COLO668 (cell line): ENCODE results near the gene DIP2C.
"Not testable (repeated sequence)": the region's sequence is repeated elsewhere in the genome, so short reads cannot be mapped to it uniquely, and the experiment has no call there.

Source experiments
- DNase-seq: peaks from one replicate; lab custom pipeline; 2025; ENCODE audit not compliant: unreplicated experiment; lab: John Stamatoyannopoulos, UW

The DIP2C gene

DNA sequence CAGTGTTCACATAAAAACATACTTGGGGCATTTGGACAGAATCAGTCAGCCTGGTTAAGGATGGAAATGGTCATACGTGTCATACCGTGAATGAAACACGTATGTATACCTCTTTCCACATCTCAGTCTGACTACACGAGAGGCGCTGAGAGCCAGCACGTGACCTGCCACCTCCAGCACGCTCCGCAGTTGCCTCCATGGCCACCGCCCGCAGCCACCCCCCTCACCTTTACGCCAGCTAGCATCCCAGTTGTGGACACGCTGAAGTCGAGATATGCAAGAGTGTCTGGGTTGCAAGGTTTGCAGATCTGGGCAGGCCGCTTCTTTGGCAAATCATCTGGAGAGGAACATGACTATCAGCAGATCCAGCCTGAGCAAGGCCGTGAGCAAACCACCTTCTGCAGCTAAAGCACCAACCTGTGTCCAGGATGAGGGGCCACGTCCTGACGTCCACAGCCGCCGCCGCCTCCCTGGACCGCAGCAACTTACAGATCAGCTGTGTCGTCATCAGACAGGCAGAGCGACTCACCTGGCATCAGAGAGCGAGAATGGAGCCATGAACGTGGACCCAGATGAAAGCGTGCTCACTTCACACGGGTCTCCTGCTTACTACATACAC lies 344.8 kb downstream of the DIP2C start:
- no peak for DNase-seq

GRCh38 chr10:343231-344220 lies 345.9 kb downstream of the DIP2C start:
- no peak for DNase-seq

DNA sequence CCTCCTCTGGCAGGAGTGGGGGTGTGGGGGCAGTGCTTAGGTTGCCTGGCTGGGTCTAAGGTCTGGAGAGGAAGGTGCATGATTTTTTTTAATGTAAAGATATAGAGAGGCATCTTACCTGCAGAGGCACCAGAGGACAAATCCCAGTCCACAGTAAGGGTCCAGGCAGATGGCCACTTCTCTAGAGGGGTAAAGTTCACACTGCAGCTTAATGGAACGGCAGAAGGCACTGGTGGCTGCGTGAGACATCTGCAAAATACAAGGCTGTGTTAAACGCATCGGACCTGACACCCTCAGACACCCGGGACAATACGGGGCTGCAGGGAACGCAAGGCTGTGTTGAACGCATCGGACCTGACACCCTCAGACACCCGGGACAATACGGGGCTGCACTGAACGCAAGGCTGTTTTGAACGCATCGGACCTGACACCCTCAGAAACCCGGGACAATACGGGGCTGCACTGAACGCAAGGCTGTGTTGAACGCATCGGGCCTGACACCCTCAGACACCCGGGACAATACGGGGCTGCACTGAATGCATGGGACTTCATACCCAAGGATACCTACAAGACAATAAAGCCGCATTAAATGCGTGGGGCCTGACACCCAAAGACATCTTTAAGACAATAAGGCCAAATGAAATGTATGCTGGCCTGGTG lies 348.3 kb downstream of the DIP2C start:
- DNase-seq, result no peak

DNA sequence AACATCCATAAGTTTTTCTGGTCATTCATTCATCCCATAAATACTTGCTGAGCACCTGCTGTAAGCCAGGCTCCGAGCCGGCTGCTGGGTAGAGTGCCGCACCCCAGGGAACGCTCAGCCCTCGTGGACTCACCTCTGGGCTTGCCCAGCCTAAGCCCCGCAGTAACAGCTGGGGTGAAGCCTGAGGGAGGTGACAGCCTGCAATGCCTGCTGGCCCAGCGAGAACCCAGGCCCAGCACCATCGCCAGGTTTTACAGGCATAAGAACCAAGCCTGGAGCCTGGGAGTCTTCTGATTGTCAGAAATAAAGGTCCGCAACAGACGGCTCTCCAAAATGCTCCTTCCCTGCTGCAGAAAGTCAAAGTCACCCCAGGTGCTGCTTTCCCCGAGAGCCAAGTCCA lies 348.8 kb downstream of the DIP2C start:
- DNase-seq, result no peak

DNA sequence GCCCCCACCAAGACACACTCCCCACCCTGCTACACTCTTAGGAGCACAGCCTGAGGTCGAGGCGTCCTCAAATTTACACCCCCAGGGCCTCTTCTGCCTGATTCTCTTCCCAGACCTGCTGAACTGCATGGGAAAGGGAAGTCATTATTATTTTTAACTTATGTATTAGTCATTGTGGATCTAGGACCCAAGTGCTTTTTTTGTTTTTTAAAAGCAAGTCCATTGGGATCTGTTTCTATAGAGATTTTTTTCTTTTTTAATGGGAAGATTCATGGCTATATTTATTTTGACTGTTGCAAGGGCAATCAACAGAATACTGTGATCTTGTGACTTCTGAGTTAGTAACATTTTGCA lies 350.5 kb downstream of the DIP2C start:
- DNase-seq, result no peak

DNA sequence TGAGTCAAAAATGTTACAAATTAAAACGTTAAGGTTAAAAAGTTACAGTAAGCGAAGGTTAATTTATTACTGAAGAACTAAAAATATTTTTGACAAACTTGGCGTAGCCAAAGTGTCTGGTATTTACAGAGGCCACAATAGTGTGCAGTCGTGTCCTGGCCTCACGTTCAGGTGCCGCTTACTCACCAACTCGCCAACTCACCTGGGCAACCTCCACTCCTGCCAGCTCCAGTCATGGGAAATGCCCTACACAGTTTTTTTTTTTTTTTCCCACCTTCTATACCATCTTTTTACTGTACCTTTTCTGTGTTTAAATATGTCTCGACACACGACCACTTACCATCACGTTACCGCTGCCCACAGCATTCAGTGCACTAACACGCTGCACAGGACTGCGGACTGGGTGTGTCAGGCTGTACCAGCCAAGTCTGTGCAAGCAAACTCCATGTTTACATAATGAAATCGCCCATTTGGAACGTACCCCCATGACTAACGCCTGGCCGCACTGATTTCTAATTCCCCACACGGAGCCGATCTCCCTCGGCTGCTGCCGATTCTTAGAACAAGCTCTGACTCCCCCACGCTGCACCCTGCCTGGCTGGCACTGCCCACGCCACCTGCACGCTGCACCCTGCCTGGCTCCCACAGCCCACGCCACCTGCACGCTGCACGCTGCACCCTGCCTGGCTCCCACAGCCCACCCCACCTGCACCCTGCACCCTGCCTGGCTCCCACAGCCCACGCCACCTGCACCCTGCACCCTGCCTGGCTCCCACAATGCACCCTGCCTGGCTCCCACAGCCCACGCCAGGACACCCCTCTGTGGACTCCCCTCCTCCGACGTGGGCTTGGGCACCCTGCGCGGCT lies 351.1 kb downstream of the DIP2C start:
- peak; percentile 53 for DNase-seq

GRCh38 chr10:336247-336646 lies 353.2 kb downstream of the DIP2C start:
- DNase-seq, result no peak

GRCh38 chr10:335151-335800 lies 354.2 kb downstream of the DIP2C start:
- DNase-seq, result no peak

- no peak for DNase-seq
Observed at GRCh38 chr10:331186-331585, 358.3 kb downstream of the DIP2C start.

DNA sequence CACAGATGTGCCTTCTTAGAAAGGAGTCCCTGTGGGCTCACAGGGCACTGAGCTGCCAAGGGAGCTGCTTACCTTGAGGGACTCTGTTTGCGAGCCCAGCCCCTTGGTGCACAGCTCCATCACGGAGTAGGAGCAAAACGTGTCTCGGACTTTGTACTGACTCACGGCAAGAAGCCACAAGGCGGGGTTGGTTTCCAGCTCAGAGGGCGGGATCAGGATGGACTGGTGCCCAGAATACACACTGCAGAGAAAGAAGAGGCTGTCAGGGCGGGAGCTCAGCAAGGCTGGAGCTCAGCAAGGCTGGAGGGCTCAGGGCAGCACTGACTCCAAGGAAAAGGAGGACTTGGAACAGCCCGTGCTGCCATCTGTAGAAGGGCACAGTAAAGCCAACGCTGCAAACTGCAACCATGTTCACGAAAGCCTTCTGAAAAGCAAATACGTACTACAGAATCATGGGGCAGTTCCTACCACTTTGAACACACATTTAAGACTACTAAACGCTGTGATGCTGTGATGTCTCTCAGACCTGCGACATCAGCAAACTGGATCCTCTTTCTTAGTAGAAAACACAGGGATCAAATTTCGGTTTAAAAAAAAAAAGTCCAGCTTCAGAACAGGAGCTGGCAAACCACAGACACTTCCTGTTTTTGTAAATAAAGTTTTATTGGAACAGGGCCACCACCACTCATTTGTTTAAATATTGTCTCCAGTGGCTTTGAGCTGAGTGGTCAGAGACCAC lies 359.9 kb downstream of the DIP2C start:
- DNase-seq, result peak; percentile 36

DNA sequence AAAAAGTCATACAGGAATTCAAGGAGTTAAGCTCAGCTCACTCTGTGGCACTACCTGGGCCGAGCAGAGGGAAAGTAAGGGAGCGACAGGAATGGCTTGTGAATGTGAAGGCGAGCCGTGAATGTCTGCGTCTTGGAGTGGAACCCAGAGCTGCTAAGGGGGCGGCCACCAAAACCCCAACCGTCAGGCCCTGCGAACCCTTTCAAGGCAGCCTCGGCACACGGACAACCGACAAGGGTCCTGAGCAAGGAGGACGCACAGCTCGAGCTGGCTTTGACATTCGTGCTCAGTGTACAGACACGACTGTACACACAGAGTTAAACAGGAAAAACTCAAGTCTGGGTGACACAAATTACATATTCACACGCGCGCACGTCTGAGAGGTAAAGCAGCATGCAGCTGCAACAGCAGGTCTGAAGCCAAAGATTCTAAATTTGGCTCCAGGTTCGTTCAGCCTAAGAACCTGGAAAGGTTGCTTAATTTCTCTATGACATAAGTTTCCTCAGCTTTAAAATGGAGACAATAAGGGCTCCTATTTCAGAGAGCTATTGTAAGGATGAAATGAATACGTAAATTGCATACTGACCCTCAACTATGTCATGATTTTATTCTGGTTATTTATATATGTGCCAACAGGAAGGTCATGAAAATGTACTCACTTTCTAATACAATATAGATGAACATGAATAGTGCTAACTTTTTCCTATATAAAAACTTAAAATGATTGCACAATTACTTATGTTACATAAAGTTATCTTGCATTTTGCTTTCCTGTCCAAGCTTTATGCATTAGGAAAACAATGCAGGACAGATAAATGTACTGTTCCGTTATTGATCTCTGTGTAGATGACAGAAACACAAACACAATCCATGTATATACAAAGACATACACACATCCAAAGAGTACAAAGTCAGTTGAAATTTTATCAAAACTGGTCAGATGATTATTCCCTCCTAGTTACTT lies 361.3 kb downstream of the DIP2C start:
- no peak for DNase-seq

DNA sequence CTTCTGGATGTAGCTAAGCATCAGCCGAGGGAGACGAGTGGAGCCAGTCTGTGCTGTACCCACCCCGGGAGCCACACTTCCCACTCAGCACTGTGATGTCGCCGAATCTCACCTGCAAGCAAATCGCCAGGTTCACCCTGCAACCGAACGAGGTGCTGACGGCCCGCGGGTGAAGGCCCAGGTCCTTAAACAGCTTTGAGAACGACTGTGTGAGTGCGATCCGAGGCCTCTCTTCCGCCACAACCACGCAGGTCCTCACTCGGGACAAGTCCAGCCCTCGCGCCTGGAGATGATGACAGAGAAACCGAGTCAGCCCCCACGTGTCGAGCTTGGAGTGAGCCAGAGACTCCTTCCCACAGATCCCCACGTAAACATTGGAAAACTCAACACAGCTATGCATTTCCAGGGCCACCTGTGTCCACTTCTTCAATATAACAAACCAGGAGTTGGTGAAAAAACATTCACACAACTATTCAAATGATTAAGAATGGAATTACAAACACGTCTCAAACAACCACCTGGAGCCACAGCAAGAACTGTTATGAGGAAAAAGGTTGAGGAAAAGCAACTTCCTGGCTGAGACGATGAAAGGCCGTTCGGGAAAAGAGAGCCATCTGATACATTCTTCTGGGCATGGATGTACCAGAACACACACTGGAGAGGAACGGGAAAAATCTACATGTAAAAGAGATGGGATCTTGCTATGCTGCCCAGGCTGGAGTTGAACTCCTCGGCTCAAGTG lies 362.4 kb downstream of the DIP2C start:
- no peak for DNase-seq

DNA sequence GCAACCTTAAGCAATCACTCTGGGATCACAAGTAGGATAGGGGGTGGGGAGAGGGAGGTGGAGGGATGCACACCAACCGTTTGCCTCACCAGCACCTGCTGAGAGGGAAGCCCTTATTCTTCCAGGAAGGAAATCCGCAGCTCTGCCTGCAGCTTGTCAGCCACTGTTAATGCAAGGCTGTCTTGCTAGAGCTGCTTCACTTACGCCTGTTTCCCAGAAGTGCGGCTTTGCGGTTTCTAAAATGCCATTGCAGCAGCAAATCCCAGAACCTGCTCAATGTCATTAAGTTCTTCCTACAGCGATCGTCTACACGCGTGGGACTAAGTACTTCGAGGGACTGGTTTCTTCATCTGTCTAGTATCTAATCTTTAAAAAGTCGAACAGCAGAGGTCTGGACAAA lies 363.1 kb downstream of the DIP2C start:
- no peak for DNase-seq

DNA sequence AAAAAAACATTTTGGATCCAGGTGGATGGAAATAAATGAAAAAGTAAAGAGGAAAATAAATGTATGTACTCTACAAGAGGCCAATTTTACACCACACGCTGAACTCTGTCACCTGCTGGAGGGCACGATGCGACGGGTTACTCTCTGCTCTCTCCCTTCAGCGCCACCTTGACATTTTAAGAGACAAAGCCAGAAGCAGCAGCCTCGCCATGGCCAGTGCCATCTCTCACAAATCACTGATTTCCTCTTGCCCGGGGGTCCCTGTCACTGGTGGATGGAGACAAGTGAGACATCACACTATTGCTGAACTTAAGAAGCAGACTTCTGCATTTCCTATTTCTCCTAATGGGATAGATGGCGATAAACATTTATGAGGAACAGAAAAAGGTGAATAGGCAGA lies 364.2 kb downstream of the DIP2C start:
- no peak for DNase-seq

GRCh38 chr10:324593-324992 lies 364.9 kb downstream of the DIP2C start:
- DNase-seq, result no peak

DNA sequence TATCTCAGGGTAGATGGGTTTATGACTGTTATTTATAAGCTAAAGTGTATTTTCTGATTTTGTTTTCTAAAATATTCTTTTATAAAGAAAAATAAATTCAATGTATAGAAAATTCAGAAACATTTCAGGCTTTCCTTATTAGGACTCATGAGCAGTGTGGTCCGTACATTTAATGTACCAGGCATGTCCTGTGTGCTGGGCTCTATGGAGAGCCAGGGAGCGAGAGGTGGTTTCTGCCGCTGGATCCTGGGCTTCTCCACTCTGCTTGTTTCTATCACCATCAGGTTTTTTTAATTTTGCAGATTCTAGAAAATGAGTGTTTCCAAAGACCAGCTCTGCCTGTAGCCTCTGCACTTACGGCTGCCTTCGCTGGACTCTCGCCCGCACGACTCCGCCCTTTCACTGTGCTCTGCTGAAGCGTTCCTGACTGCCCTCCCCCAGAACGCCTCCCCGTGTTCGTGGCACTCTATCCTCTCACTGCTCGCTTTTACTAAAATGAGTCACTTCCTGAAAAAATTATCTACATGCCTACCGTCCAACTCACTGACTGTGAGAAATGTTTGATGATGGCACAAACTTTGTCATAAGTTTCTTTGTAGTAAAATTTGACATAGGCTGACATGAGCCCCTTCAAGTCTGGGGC lies 365.7 kb downstream of the DIP2C start:
- no peak for DNase-seq

GRCh38 chr10:323046-323445 lies 366.4 kb downstream of the DIP2C start:
- DNase-seq, result not testable (repeated sequence)
